Gastrocnemius medialis (tissue), 4 donors: ENCODE results near the gene BCL7B. TPM values are rescaled to one million over a fixed set of nuclear protein-coding genes. Genes with fewer than 3 reads are reported as not detected.

Experiments used
- ATAC-seq, 2 donors: fragments of 150-250 bp; one replicate each; pipeline ENCODE4 v1.9.1; 2016
- DNase-seq, 2 donors: peaks; one replicate each; pipeline ENCODE4 v3.0.0-alpha.2; 2019
- H3K27ac ChIP-seq, 4 donors: fragments of 200-600 bp; sonication (generic); 1 replicate in 1 of 4; 2 replicates in 3 of 4; pipeline ENCODE4 v1.5.1; 2016 to 2018; ENCODE audit warnings: mild to moderate bottlenecking in 2 of 4, moderate library complexity in 1 of 4
- H3K27me3 ChIP-seq, 3 donors: fragments of 200-600 bp; sonication (generic) in 2 of 3; 1 replicate in 1 of 3; 2 replicates in 2 of 3; pipeline versions ENCODE4 v1.5.1 to v1.6.0; 2016 to 2019; ENCODE audit warnings: mild to moderate bottlenecking in 1 of 3, moderate library complexity in 1 of 3
- H3K36me3 ChIP-seq, 2 donors: fragments of 200-600 bp; sonication (generic) in 1 of 2; one replicate each; pipeline ENCODE4 v1.5.1; 2017 to 2018
- H3K4me1 ChIP-seq, 2 donors: fragments of 200-600 bp; sonication (generic) in 1 of 2; one replicate each; pipeline ENCODE4 v1.5.1; 2016 to 2017; ENCODE audit warnings: mild to moderate bottlenecking in 2 of 2
- H3K4me3 ChIP-seq, 4 donors: fragments of 200-600 bp; sonication (generic) in 3 of 4; 1 replicate in 1 of 4; 2 replicates in 3 of 4; pipeline ENCODE4 v1.5.1; 2016 to 2019; ENCODE audit warnings: mild to moderate bottlenecking in 2 of 4
- H3K9me3 ChIP-seq, 3 donors: fragments of 200-600 bp; sonication (generic) in 2 of 3; 1 replicate in 1 of 3; 2 replicates in 2 of 3; pipeline ENCODE4 v1.5.1; 2016 to 2019
- CTCF ChIP-seq, 5 experiments: fragments of 450-650 bp in 3 of 5; fragments of 200-600 bp in 2 of 5; sonication (generic) in 2 of 5; IDR thresholded peaks in 4 of 5; conservative IDR thresholded peaks in 1 of 5; 1 replicate in 4 of 5; 2 replicates in 1 of 5; pipeline ENCODE4 v1.5.1; 2016 to 2019; ENCODE audit warnings: antibody characterized with exemption in 5 of 5, mild to moderate bottlenecking in 3 of 5, moderate library complexity in 3 of 5
- POLR2A ChIP-seq, 2 donors: fragments of 450-650 bp; IDR thresholded peaks; one replicate each; pipeline ENCODE4 v1.6.1; 2017; ENCODE audit warnings: antibody characterized with exemption in 2 of 2, mild to moderate bottlenecking in 2 of 2, moderate library complexity in 2 of 2
- in situ Hi-C, 4 donors: fragments of 200-750 bp; cut with MboI; loops; one replicate each; pipeline versions ENCODE4 v1.15.0 to v1.8.0; 2017; ENCODE audit warnings: low sequenced_read_pairs in 4 of 4
- intact Hi-C: fragments of 100-400 bp; cut with DNase I; formaldehyde crosslinking; loops from one replicate; pipeline ENCODE4 v1.15.1; 2023; ENCODE audit warnings: low total_unique reads
- total RNA-seq, 4 donors: library from RNA; depleted of rRNA; stranded (reverse); fragments of >200 nt; gene quantifications; one replicate each; pipeline versions ENCODE4 v1.1.0 to v1.2.3, GENCODE V29; 2016

Gene BCL7B
- total RNA-seq, 4 donors from 2014 or later = 107 to 166 (median 119) TPM

GRCh38 chr7:73599151-73599882, 41.8 kb upstream of the BCL7B start:
- TF ChIP-seq POLR2A (IDR thresholded peaks at IDR 0.05) (no peak), CTCF (IDR thresholded peaks at IDR 0.05 in 4 of 5, conservative IDR thresholded peaks at IDR 0.05 in 1 of 5) (no peak)
- no peak overlapping the region for H3K4me3 ChIP-seq
- H3K27me3 ChIP-seq = no peaks in the 10 kb centered on the region
- H3K4me1 ChIP-seq = no peaks in the 10 kb centered on the region
- intact Hi-C loops (no loop called here), in situ Hi-C loops (no loop called here)
- H3K36me3 ChIP-seq = peaks cover 0 to 4% of the 10 kb centered on the region in 2 donors
- H3K27ac ChIP-seq = no peak overlapping the region
- no peaks in the 10 kb centered on the region for H3K9me3 ChIP-seq
- no peak for DNase-seq
- no peak for ATAC-seq

DNA sequence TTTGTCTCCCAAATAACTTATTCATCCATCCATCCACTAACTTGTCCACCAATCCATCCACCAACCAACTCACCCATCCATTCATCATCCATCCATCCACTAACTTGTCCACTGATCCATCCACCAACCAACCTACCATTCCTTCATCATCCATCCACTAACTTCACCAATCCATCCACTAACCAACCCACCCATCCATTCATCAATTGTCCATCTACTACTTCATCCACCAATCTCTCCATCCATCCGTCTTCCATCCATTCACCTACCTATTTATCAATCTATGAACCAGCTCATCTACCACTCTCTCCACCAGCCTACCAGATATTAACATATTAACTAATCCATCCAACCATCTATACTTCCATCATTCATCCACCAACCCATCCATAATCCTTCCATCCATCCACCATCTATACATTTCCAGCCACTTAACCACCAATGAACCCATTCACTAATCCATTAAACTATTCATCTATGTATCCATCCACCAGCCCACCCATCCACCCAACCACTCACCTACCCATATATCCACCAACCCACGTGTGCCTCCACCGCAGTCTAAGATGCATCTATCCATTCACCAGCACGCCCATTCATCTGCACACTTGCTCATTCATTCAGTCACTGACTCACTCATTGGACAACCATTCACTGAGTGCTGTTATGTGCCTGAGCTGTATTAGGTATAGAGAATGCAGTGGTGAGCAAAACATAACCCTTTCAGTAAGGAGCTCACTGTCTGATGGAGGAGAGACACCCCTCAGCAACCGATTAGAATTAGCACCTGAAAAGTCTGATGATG, 40.7 kb upstream of the BCL7B start:
- Histone ChIP-seq H3K27ac (no peak overlapping the region), H3K36me3 (peaks cover 0 to 4% of the 10 kb centered on the region in 2 donors), H3K9me3 (no peaks in the 10 kb centered on the region), H3K27me3 (no peaks in the 10 kb centered on the region), H3K4me3 (no peak overlapping the region), H3K4me1 (no peaks in the 10 kb centered on the region)
- DNase-seq (no peak), ATAC-seq (no peak)
- in situ Hi-C loops (no loop called here), intact Hi-C loops (no loop called here)
- TF ChIP-seq POLR2A (IDR thresholded peaks at IDR 0.05) = no peak
- no peak for TF ChIP-seq CTCF (IDR thresholded peaks at IDR 0.05 in 4 of 5, conservative IDR thresholded peaks at IDR 0.05 in 1 of 5)

- no peak for ATAC-seq
Observed at GRCh38 chr7:73596191-73597065, 38.9 kb upstream of the BCL7B start.

More at GRCh38 chr7:73596191-73597065, 38.9 kb upstream of the BCL7B start:
- H3K4me3 ChIP-seq = no peak overlapping the region
- no peak for DNase-seq
- H3K27me3 ChIP-seq = no peaks in the 10 kb centered on the region
- intact Hi-C loops (no loop called here), in situ Hi-C loops (no loop called here)
- TF ChIP-seq CTCF (IDR thresholded peaks at IDR 0.05 in 4 of 5, conservative IDR thresholded peaks at IDR 0.05 in 1 of 5) (no peak), POLR2A (IDR thresholded peaks at IDR 0.05) (no peak)
- H3K9me3 ChIP-seq = no peaks in the 10 kb centered on the region
- no peaks in the 10 kb centered on the region for H3K4me1 ChIP-seq
- no peak overlapping the region for H3K27ac ChIP-seq
- H3K36me3 ChIP-seq = peaks cover 0 to 4% of the 10 kb centered on the region in 2 donors
